AG04450 (cell line): ENCODE results near the gene ZDHHC14. TPM values are rescaled to one million over a fixed set of nuclear protein-coding genes. Genes with fewer than 3 reads are reported as not detected.

Experiments used
- CTCF ChIA-PET: fragments of 300-600, 350-600 bp; formaldehyde crosslinking; extraction: SDS; loops from one replicate; lab custom pipeline; 2022; ENCODE audit warnings: antibody characterized with exemption, inconsistent platforms; lab: Charles Lee
- POLR2A ChIA-PET: fragments of 350-600 bp; formaldehyde crosslinking; extraction: SDS; loops from one replicate; lab custom pipeline; 2021; ENCODE audit warnings: antibody characterized with exemption, inconsistent platforms; lab: Yijun Ruan, JAX
- DNase-seq: peaks from one replicate; pipeline ENCODE4 v3.0.0-alpha.2; 2011; ENCODE audit warnings: low read depth, low spot score
- H3K27ac ChIP-seq: one replicate; pipeline ENCODE4 v1.5.1; 2012; ENCODE audit warnings: low read depth, low read length, control low read depth
- H3K27me3 ChIP-seq: one replicate; pipeline ENCODE4 v1.6.0; 2012; ENCODE audit warnings: low read length; ENCODE audit not compliant: control insufficient read depth, insufficient read depth
- H3K4me3 ChIP-seq: 2 replicates; pipeline ENCODE4 v1.5.1; 2011; ENCODE audit warnings: mild to moderate bottlenecking, low read depth, low read length, control low read depth
- H3K9me3 ChIP-seq: 2 replicates; pipeline ENCODE4 v1.5.1; 2012; ENCODE audit warnings: low read length; ENCODE audit not compliant: control insufficient read depth, insufficient read depth
- CTCF ChIP-seq: IDR thresholded peaks from 2 replicates; pipeline ENCODE4 v1.5.1; 2011; ENCODE audit warnings: low read depth, low read length, control low read depth, inconsistent platforms
- polyA plus RNA-seq: library from polyadenylated mRNA; depleted of rRNA; stranded (reverse); fragments of >200 nt; gene quantifications from 2 replicates; pipeline ENCODE4 v1.2.3, GENCODE V29; 2011

ZDHHC14 gene
- polyA plus RNA-seq, 1 experiment = 2.2 TPM

- POLR2A ChIA-PET = no interaction called here
- TF ChIP-seq CTCF = no peak
- H3K27ac ChIP-seq = no peak overlapping the region
- no peak for DNase-seq
- CTCF ChIA-PET = no interaction called here
- H3K27me3 ChIP-seq = peaks cover 5% of the 10 kb centered on the region
- H3K9me3 ChIP-seq = no peaks in the 10 kb centered on the region; the same call in 1 of the 2 replicates
- H3K4me3 ChIP-seq = no peak overlapping the region
Measured at GRCh38 chr6:157652601-157653363, 271.8 kb downstream of the ZDHHC14 start.

- TF ChIP-seq CTCF = no peak
- POLR2A ChIA-PET = no interaction called here
- CTCF ChIA-PET = no interaction called here
- DNase-seq = no peak
- Histone ChIP-seq H3K27me3 (peaks cover 5% of the 10 kb centered on the region), H3K27ac (no peak overlapping the region), H3K9me3 (no peaks in the 10 kb centered on the region; the same call in 1 of the 2 replicates), H3K4me3 (no peak overlapping the region)
Measured at GRCh38 chr6:157653521-157653920, 272.5 kb downstream of the ZDHHC14 start.

- H3K27me3 ChIP-seq = peaks cover 5% of the 10 kb centered on the region
- CTCF ChIA-PET = interaction anchor here (5.6 kb wide), 1 partner anchor 13 kb away, joined by 51 read pairs; no protein-coding TSS in a partner anchor
- POLR2A ChIA-PET = no interaction called here
Measured at GRCh38 chr6:157655139-157655538, 274.1 kb downstream of the ZDHHC14 start.

GRCh38 chr6:157656437-157656997 is 275.5 kb downstream of the ZDHHC14 start:
- no peak for TF ChIP-seq CTCF
- DNase-seq = peak; percentile 15
- CTCF ChIA-PET = interaction anchor here (0.8 to 5.6 kb wide), 3 partner anchors 11 to 342 kb away, joined by 4 to 51 read pairs (median 6); no protein-coding TSS in a partner anchor

More at GRCh38 chr6:157655139-157655538, 274.1 kb downstream of the ZDHHC14 start:
- no peak for DNase-seq
- Histone ChIP-seq H3K27ac (no peak overlapping the region), H3K9me3 (no peaks in the 10 kb centered on the region), H3K4me3 (no peak overlapping the region)
- TF ChIP-seq CTCF = no peak

GRCh38 chr6:157657754-157658153 is 276.8 kb downstream of the ZDHHC14 start:
- Histone ChIP-seq H3K27ac (no peak overlapping the region), H3K9me3 (no peaks in the 10 kb centered on the region), H3K27me3 (peaks cover under 1% of the 10 kb centered on the region), H3K4me3 (no peak overlapping the region)
- TF ChIP-seq CTCF = no peak
- POLR2A ChIA-PET = no interaction called here
- CTCF ChIA-PET = interaction anchor here (5.6 kb wide), 1 partner anchor 10 kb away, joined by 51 read pairs; no protein-coding TSS in a partner anchor
- no peak for DNase-seq

More at GRCh38 chr6:157656437-157656997, 275.5 kb downstream of the ZDHHC14 start:
- Histone ChIP-seq H3K27ac (no peak overlapping the region), H3K27me3 (peaks cover 3% of the 10 kb centered on the region), H3K9me3 (no peaks in the 10 kb centered on the region), H3K4me3 (no peak overlapping the region)
- POLR2A ChIA-PET = interaction anchor here (0.7 kb wide), 2 partner anchors 320 to 333 kb away, joined by 3 to 4 read pairs; partner anchors contain the start of gene TMEM242
